CMK (cell line): ENCODE data around the gene UHMK1.
"Not testable (repeated sequence)": the region's sequence is repeated elsewhere in the genome, so short reads cannot be mapped to it uniquely, and the experiment has no call there.

ENCODE experiments used
- DNase-seq: peaks from one replicate; pipeline ENCODE4 v3.0.0-alpha.2; 2010; ENCODE audit warnings: low read depth

The UHMK1 gene

GRCh38 chr1:162566870-162567269 is 69.3 kb downstream of the UHMK1 start:
- no peak for DNase-seq

GRCh38 chr1:162568802-162569201 is 71.2 kb downstream of the UHMK1 start:
- no peak for DNase-seq

- DNase-seq = no peak
Measured at GRCh38 chr1:162570718-162571117, 73.1 kb downstream of the UHMK1 start.

GRCh38 chr1:162571121-162571520 is 73.5 kb downstream of the UHMK1 start:
- not testable (repeated sequence) for DNase-seq

GRCh38 chr1:162571696-162572095 is 74.1 kb downstream of the UHMK1 start:
- DNase-seq = no peak

- DNase-seq = no peak
Measured at GRCh38 chr1:162573136-162573535, 75.5 kb downstream of the UHMK1 start.

GRCh38 chr1:162578071-162578700 is 80.6 kb downstream of the UHMK1 start:
- DNase-seq = no peak

GRCh38 chr1:162578936-162579335 is 81.3 kb downstream of the UHMK1 start:
- DNase-seq = no peak
